Right lobe of liver (tissue), 6 donors: ENCODE measurements around the gene SNX3. TPM values are rescaled to one million over a fixed set of nuclear protein-coding genes. Genes with fewer than 3 reads are reported as not detected.

Source experiments
- ATAC-seq, 4 donors: fragments of 200-7000 bp; cut with Tn5 transposase; one replicate each; pipeline ENCODE4 v1.9.1; 2020; ENCODE audit warnings: mild to moderate bottlenecking in 4 of 4, moderate library complexity in 4 of 4
- DNase-seq, 3 donors: peaks; one replicate each; pipeline ENCODE4 v3.0.0-alpha.2; 2020
- H3K27ac ChIP-seq, 3 donors: fragments of 200-600 bp; one replicate each; pipeline ENCODE4 v1.8.0; 2022
- H3K27me3 ChIP-seq, 2 donors: fragments of 200-600 bp; one replicate each; pipeline ENCODE4 v1.8.0; 2022
- H3K36me3 ChIP-seq, 4 donors: fragments of 200-600 bp; sonication (generic) in 1 of 4; one replicate each; pipeline versions ENCODE4 v1.5.1 to v1.8.0; 2017 to 2022; ENCODE audit warnings: control low read depth in 1 of 4
- H3K4me1 ChIP-seq, 4 donors: fragments of 200-600 bp; sonication (generic) in 1 of 4; one replicate each; pipeline versions ENCODE4 v1.5.1 to v1.8.0; 2017 to 2022; ENCODE audit warnings: control low read depth in 1 of 4
- H3K4me3 ChIP-seq, 3 donors: fragments of 200-600 bp; one replicate each; pipeline ENCODE4 v1.8.0; 2022
- H3K9me3 ChIP-seq, 4 donors: fragments of 200-600 bp; sonication (generic) in 1 of 4; one replicate each; pipeline versions ENCODE4 v1.5.1 to v1.8.0; 2017 to 2022; ENCODE audit warnings: control low read depth in 1 of 4
- POLR2A ChIP-seq: fragments of 450-650 bp; IDR thresholded peaks from one replicate; pipeline ENCODE4 v1.6.1; 2017; ENCODE audit warnings: antibody characterized with exemption, mild to moderate bottlenecking
- WGBS: methylation state at CpG from one replicate; pipeline ENCODE4 v1.1.6; 2018; ENCODE audit warnings: low coverage, low lambda C conversion rate; ENCODE audit not compliant: insufficient coverage; ENCODE audit errors: missing lambda C conversion rate; 5-methylcytosine and 5-hydroxymethylcytosine counted together
- intact Hi-C, 2 donors: fragments of 100-400 bp; cut with DNase I; formaldehyde crosslinking; loops; one replicate each; pipeline versions ENCODE4 v1.11.2 to v1.14.1; 2022
- small RNA-seq, 2 experiments: library from RNA; depleted of rRNA; stranded (forward); fragments of <200 nt; gene quantifications; one replicate each; pipeline ENCODE3, GENCODE V24; 2016
- total RNA-seq, 6 experiments: library from RNA; depleted of rRNA in 2 of 6; stranded (reverse); fragments of >200 nt in 2 of 6; fragmentation: NEBNext Ultra II Directional in 3 of 6; extraction: Animal tissue kit (Norgen Biotek cat#: 25700) in 3 of 6; gene quantifications; one replicate each; pipeline versions ENCODE4 v1.1.0 to v1.2.4, GENCODE V29; 2016 to 2023
- TF ChIP-seq, protein P1 (sequence below), 4 donors: fragments of 200-600 bp in 3 of 4; fragments of 450-650 bp in 1 of 4; IDR thresholded peaks; one replicate each; pipeline versions ENCODE4 v1.5.1 to v1.8.0; 2016 to 2022; ENCODE audit warnings: antibody characterized with exemption in 4 of 4, mild to moderate bottlenecking in 2 of 4
- donor health status: DM: no; HTN: yes; CAD: no.
- donor health status: DM: no; HTN: no; CAD: no.
- donor health status: DM: no; HTN: no; CAD: no.
- donor health status: DM: no; HTN: yes; CAD: no.
- donor health status: DM: no; HTN: yes; CAD: no.

The SNX3 gene
- total RNA-seq, 6 experiments from 2014 or later: 76.8 to 191 (median 111) TPM

DNA sequence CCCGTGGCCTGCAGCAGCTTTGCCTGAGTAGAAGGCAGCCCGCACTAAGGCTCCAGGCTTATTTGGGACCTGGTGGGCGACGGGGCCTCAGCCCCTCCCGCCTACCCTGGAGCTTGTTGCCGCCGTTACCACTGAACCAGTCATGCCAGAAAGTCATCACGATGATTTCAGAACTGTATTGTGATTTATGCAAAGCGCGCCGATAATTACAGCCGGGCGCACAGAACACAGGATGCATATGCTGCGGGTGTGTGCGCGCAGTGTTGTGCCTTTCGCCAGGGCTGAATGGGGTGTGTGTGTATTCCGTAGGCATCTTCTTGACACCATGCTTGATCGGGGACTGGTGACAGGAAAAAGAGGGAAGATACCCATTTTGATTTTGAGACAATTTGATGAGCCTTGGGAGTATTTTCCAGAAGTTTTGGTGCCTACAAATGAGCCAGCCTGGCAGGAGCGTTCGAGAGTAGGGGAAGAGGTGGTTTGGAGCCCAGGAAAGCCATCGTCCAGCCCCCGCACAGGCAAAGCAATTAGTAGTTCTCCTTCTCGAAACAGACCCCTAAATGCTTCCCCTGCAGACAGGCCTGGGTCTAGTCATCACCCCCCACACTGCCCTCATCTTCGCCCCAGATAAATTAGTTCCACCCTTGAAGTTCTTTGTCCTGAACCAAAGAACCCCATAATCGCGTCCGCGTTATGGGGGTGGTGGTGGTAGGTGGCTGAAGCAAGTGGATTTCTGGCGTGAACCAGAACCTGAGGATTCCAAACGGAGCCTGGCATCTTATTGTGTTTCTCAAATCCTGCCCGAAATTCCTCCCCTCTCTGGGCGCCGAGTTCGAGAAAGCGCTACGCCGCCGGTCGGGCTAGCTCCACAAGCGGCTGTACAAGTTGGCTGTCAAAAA lies 96.9 kb downstream of the SNX3 start:
- Histone ChIP-seq H3K27me3 (peaks cover 18 to 59% of the 10 kb centered on the region in 2 donors), H3K4me1 (peaks cover 0 to 14% (median 0%) of the 10 kb centered on the region in 4 donors), H3K9me3 (no peaks in the 10 kb centered on the region), H3K4me3 (no peak overlapping the region), H3K36me3 (no peaks in the 10 kb centered on the region), H3K27ac (no peak overlapping the region)
- ATAC-seq: no peak
- 5% methylated on average over 33 of the region's 41 CpGs for WGBS
- TF ChIP-seq POLR2A: no peak
- TF ChIP-seq, protein P1, sequence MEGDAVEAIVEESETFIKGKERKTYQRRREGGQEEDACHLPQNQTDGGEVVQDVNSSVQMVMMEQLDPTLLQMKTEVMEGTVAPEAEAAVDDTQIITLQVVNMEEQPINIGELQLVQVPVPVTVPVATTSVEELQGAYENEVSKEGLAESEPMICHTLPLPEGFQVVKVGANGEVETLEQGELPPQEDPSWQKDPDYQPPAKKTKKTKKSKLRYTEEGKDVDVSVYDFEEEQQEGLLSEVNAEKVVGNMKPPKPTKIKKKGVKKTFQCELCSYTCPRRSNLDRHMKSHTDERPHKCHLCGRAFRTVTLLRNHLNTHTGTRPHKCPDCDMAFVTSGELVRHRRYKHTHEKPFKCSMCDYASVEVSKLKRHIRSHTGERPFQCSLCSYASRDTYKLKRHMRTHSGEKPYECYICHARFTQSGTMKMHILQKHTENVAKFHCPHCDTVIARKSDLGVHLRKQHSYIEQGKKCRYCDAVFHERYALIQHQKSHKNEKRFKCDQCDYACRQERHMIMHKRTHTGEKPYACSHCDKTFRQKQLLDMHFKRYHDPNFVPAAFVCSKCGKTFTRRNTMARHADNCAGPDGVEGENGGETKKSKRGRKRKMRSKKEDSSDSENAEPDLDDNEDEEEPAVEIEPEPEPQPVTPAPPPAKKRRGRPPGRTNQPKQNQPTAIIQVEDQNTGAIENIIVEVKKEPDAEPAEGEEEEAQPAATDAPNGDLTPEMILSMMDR (IDR thresholded peaks at IDR 0.05): no peak
- no peak for DNase-seq
- intact Hi-C loops: no loop called here

DNA sequence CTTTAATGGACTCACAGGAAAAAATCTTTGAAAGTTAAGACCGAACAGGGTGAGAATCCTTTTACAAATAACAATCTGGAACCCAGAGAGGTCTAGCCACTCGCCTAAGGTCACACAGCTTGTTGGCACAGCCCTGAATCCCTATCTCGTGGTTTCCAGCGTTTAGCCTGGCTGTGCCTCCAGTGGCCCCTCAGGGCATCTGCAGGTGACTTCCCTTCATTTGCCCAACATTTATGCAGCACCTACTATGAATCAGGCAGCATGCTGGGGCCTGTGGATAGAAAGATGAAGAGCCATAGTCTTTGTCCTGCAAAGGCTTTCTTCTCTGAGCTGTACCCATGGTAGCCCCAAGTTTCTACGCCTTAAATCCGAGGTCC lies 97.6 kb downstream of the SNX3 start:
- intact Hi-C loops: no loop called here
- Histone ChIP-seq H3K9me3 (no peaks in the 10 kb centered on the region), H3K36me3 (no peaks in the 10 kb centered on the region), H3K27ac (no peak overlapping the region), H3K4me3 (no peak overlapping the region), H3K4me1 (peaks cover 0 to 8% (median 0%) of the 10 kb centered on the region in 4 donors), H3K27me3 (peaks cover 23 to 60% of the 10 kb centered on the region in 2 donors)
- no peak for ATAC-seq
- WGBS: 0% methylated on average over 4 of the region's 6 CpGs
- TF ChIP-seq POLR2A: no peak
- TF ChIP-seq, protein P1 (IDR thresholded peaks at IDR 0.05): no peak
- DNase-seq: no peak

DNA sequence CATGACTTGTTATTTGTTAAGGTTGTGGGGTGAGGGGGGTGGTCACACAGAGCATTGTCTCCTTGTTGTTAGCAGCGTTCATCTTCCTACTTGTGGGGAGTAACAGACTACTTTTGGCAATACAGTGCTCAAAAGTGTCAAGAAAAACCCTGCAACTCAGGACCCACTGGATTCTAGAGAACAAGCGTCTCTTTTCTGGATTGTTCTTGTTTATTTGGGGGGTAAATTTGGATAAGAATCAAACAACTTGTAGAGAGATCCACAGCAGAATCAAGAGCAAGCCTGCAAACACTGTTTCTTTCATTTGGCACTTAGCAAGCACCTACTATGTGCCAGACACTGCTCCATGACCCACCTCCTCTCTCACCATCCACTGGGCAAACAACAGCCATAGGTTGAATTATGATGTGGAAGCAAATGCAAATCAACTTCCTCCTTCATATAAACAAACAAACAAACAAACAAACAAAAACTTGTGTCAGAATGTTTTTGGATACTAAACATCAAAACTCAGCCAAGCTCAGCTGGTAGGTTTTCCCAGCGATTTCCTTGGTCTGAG lies 99.0 kb downstream of the SNX3 start:
- DNase-seq (no peak), ATAC-seq (no peak)
- H3K27me3 ChIP-seq: peaks cover 23 to 69% of the 10 kb centered on the region in 2 donors
- TF ChIP-seq POLR2A: no peak
- TF ChIP-seq, protein P1 (IDR thresholded peaks at IDR 0.05): no peak
- H3K4me3 ChIP-seq: no peak overlapping the region
- intact Hi-C loops: no loop called here
- no peak overlapping the region for H3K27ac ChIP-seq
- H3K36me3 ChIP-seq: no peaks in the 10 kb centered on the region
- 13% methylated on average over 3 of the region's 3 CpGs for WGBS
- H3K9me3 ChIP-seq: no peaks in the 10 kb centered on the region
- peaks cover 0 to 10% (median 4%) of the 10 kb centered on the region in 4 donors for H3K4me1 ChIP-seq

Small RNAs within 50 kb of the gene (small RNA-seq; reads per million reads assigned to genes)
- 0 reads per million in 2 experiments for gene RNA5SP212
- gene RNU6-1144P: 0 reads per million in 2 experiments
- gene Z98742.2: 0 reads per million in 2 experiments

Other genes with a start within 250 kb of the SNX3 start
- gene OSTM1, start 186.3 kb downstream of the SNX3 start, total RNA-seq: 10 to 100 TPM; 13.1 to 31.6 (median 19.7) TPM
- not detected for gene NR2E1, start 95.0 kb downstream of the SNX3 start, total RNA-seq
- gene AFG1L, start 34.0 kb upstream of the SNX3 start, total RNA-seq: 1 to 10 TPM; 1.5 to 5.6 (median 4.6) TPM